Right ventricle myocardium inferior (tissue), 1 donor: Measurements from ENCODE around the gene TET2. TPM values are rescaled to one million over a fixed set of nuclear protein-coding genes. Genes with fewer than 3 reads are reported as not detected.

ENCODE experiments used
- ATAC-seq: fragments of 200-7000 bp; cut with Tn5 transposase; one replicate; pipeline ENCODE4 v1.9.1; 2020; ENCODE audit warnings: mild to moderate bottlenecking, moderate library complexity
- DNase-seq: peaks from one replicate; pipeline ENCODE4 v3.0.0; 2021; ENCODE audit errors: missing footprints
- intact Hi-C: fragments of 100-400 bp; cut with DNase I; formaldehyde crosslinking; loops from one replicate; pipeline ENCODE4 v1.11.0; 2022
- total RNA-seq: library from RNA; stranded (reverse); fragmentation: NEBNext Ultra II Directional; extraction: Animal tissue kit (Norgen Biotek cat#: 25700); gene quantifications from one replicate; pipeline ENCODE4 v1.2.1, GENCODE V29; 2021
- donor health status: DM: no; HTN: yes; CAD: no; lungs with severe emphysema.

The TET2 gene
- total RNA-seq, 1 donor from 2014 or later, result 12.1 TPM

GRCh38 chr4:105306820-105307219 lies 160.1 kb downstream of the TET2 start:
- ATAC-seq (no peak), DNase-seq (no peak)
- intact Hi-C loops, result no loop called here

DNA sequence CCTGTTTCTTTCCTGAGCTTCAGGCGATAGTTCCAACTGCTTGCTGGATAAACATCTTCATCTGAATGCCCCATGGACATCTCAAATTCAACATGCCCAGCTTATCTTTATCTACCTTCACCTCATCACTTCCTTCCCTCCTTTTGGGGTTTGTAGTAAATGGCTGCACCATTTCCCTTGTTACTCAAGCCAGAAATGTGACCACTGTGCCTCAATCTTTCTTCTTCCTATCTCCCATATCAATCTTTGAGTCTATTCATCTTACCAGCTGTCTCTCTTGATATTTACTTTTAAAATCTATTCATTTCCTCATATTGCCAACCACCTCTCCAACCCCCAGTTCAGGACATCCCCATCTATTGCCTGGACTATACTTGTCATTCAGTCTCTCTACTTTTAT lies 171.8 kb downstream of the TET2 start:
- ATAC-seq (no peak), DNase-seq (no peak)
- intact Hi-C loops, result no loop called here

DNA sequence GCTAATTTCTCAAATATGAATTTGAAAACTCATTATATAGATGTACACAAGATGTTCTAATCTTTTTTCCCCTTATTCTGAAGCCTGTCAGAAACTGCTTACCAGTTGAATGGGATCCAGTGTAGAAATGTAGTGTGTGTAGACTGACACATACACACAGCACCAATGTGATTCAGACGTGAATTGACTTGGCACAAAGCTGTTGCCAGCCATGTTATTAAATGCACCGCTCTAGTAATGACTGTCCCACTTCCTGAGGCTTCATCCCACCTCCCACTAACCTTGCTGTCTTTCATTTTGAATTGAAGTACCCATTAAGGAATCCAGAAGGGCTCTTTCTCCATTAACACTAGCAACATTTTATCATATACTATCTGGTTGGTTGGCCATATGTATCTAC lies 180.5 kb downstream of the TET2 start:
- intact Hi-C loops, result no loop called here
- ATAC-seq, result no peak
- DNase-seq, result no peak

DNA sequence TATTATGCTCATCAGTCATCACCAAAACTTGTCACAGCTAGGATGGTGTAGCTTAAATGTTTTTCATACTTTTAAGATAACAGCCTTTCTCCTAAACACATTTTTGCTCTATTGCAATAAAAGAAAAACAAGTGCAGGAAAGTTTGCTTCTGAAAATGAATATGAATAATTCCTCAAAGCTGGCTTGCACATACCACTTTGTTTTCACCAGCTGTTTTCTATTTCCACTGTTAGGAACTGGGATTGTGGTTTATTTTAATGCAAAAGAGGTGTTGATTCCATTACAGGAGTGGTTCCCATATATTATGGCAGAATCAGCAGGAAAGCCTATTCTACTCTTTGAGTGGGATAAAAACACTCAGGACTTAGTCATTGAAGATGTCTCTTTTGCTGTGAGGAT lies 181.3 kb downstream of the TET2 start:
- ATAC-seq (no peak), DNase-seq (no peak)
- intact Hi-C loops, result no loop called here

DNA sequence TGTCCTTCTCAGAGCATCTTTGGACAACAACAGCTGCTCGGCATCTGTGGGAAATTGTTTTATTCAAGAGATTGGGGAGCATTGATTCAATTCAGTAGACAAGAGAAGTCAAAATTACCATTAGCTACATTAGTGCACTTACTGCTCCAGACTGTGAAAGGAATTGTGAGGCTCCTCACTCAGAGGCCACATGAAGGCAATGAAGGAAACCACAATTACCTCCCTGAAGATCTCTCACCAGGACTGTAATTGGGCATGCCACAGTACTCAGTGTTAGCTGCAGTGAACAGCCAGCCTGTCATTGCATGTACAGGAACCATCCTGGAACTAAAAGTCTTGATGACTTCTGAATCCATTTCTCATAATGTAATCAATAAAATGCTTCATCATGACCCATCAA lies 182.4 kb downstream of the TET2 start:
- intact Hi-C loops, result no loop called here
- no peak for ATAC-seq
- no peak for DNase-seq
